Measurements from ENCODE around the gene FBXO31.

GRCh38 chr16:87389245-87389644 is 5.7 kb upstream of the FBXO31 start:
- TF ChIP-seq POLR2A (IDR thresholded peaks at IDR 0.05) (no peak), CTCF (IDR thresholded peaks at IDR 0.05) (no peak), EP300 (IDR thresholded peaks at IDR 0.05) (no peak)

Measured in ovary (tissue), 3 donors.